A549 (cell line): ENCODE results near the gene SLC32A1. TPM values are rescaled to one million over a fixed set of nuclear protein-coding genes. Genes with fewer than 3 reads are reported as not detected.

Experiments
- ATAC-seq, 2 experiments: fragments of 200-7000 bp in 1 of 2; fragments of >200 bp in 1 of 2; cut with Nextera tagmentation in 1 of 2; cut with Tn5 transposase in 1 of 2; 3 replicates each; pipeline versions ENCODE4 v1.8.0 to v1.9.1; 2018 to 2020; ENCODE audit warnings: mild to moderate bottlenecking in 1 of 2, moderate library complexity in 1 of 2
- CTCF ChIA-PET: fragments of 300-600 bp; sonication (Branson Sonifier 250); formaldehyde crosslinking; extraction: SDS; loops from one replicate; lab custom pipeline; 2021; ENCODE audit warnings: antibody characterized with exemption, inconsistent platforms; lab: Yijun Ruan, JAX
- POLR2A ChIA-PET: fragments of 350-600 bp; formaldehyde crosslinking; extraction: SDS; loops from one replicate; lab custom pipeline; 2021; ENCODE audit warnings: antibody characterized with exemption, inconsistent platforms; lab: Yijun Ruan, JAX
- DNase-seq, 2 experiments: peaks; one replicate each; pipeline versions ENCODE4 v3.0.0 to v3.0.0-alpha.2; 2011 to 2016; ENCODE audit warnings: low read depth in 1 of 2, low spot score in 1 of 2
- FAIRE-seq: peaks from 2 replicates; lab custom pipeline; 2011; peaks lifted over from hg19 to GRCh38; lab: Jason Lieb, UNC
- H3K27ac ChIP-seq, 2 experiments: fragments of >200 bp; sonication (Bioruptor Twin); formaldehyde crosslinking; 3 replicates each; pipeline ENCODE4 v1.5.1; 2016 to 2017
- H3K4me1 ChIP-seq: fragments of >200 bp; sonication (Bioruptor Twin); formaldehyde crosslinking; 3 replicates; pipeline ENCODE4 v1.6.1; 2016
- H3K4me2 ChIP-seq: fragments of >200 bp; sonication (Bioruptor Twin); formaldehyde crosslinking; 3 replicates; pipeline ENCODE4 v1.6.1; 2016
- H3K4me3 ChIP-seq: fragments of >200 bp; sonication (Bioruptor Twin); formaldehyde crosslinking; 3 replicates; pipeline ENCODE4 v1.5.1; 2016
- H3K9me3 ChIP-seq: fragments of >200 bp; sonication (Bioruptor Twin); formaldehyde crosslinking; 3 replicates; pipeline ENCODE4 v1.6.1; 2016
- CBX2 ChIP-seq: fragments of 200-600 bp; sonication (generic); IDR thresholded peaks from 2 replicates; pipeline ENCODE4 v1.6.1; 2016; ENCODE audit warnings: low read depth, mild to moderate bottlenecking, borderline replicate concordance
- CBX8 ChIP-seq: fragments of 200-600 bp; sonication (generic); IDR thresholded peaks from 2 replicates; pipeline ENCODE4 v1.6.1; 2016
- CEBPB ChIP-seq, 2 experiments: fragments of >200 bp in 1 of 2; sonication (Bioruptor Twin) in 1 of 2; formaldehyde crosslinking in 1 of 2; IDR thresholded peaks; 2 replicates each; pipeline ENCODE4 v1.6.1; 2012 to 2016
- CHD2 ChIP-seq: fragments of 150-350 bp; IDR thresholded peaks from 2 replicates; pipeline ENCODE4 v1.6.1; 2014; ENCODE audit warnings: low read length; ENCODE audit not compliant: partially characterized antibody
- FOSL2 ChIP-seq, 2 experiments: fragments of 450-650 bp in 1 of 2; fragments of >200 bp in 1 of 2; sonication (Bioruptor Twin) in 1 of 2; formaldehyde crosslinking; IDR thresholded peaks; 2 replicates each; pipeline versions ENCODE4 v1.5.0 to v1.6.1; 2016 to 2020; ENCODE audit warnings: mild to moderate bottlenecking in 1 of 2, moderate library complexity in 1 of 2
- HDAC2 ChIP-seq: fragments of 200-600 bp; sonication (generic); IDR thresholded peaks from 2 replicates; pipeline ENCODE4 v1.6.1; 2016
- HEYL ChIP-seq: fragments of 250-450 bp; sonication (Bioruptor Pico); IDR thresholded peaks from 2 replicates; pipeline ENCODE4 v1.8.0; 2021; ENCODE audit warnings: mild to moderate bottlenecking, moderate library complexity
- JUNB ChIP-seq: fragments of >200 bp; sonication (Bioruptor Twin); formaldehyde crosslinking; IDR thresholded peaks from 2 replicates; pipeline ENCODE4 v1.6.1; 2016
- KDM1A ChIP-seq: fragments of 200-600 bp; sonication (generic); IDR thresholded peaks from 2 replicates; pipeline ENCODE4 v1.6.1; 2016; ENCODE audit warnings: low read depth, mild to moderate bottlenecking
- NR3C1 ChIP-seq: fragments of >200 bp; sonication (Bioruptor Twin); formaldehyde crosslinking; IDR thresholded peaks from 3 replicates; pipeline ENCODE4 v1.6.1; 2017
- RAD21 ChIP-seq, 2 experiments: fragments of >200 bp in 1 of 2; sonication (Bioruptor Twin) in 1 of 2; formaldehyde crosslinking in 1 of 2; IDR thresholded peaks in 1 of 2; conservative IDR thresholded peaks in 1 of 2; 2 replicates in 1 of 2; 3 replicates in 1 of 2; pipeline ENCODE4 v1.6.1; 2012 to 2018; ENCODE audit warnings: inconsistent platforms in 1 of 2
- RCOR1 ChIP-seq: fragments of 150-350 bp; IDR thresholded peaks from 2 replicates; pipeline ENCODE4 v1.6.1; 2014; ENCODE audit warnings: antibody characterized with exemption, low read length, low read depth
- RNF2 ChIP-seq: fragments of 200-600 bp; sonication (generic); IDR thresholded peaks from 2 replicates; pipeline ENCODE4 v1.6.1; 2016; ENCODE audit warnings: low read depth, mild to moderate bottlenecking, antibody characterized with exemption, moderate library complexity, borderline replicate concordance
- ZNF302 ChIP-seq: fragments of 250-450 bp; sonication (Bioruptor Pico); IDR thresholded peaks from 2 replicates; pipeline ENCODE4 v1.9.0; 2021; ENCODE audit warnings: inconsistent platforms, mild to moderate bottlenecking, moderate library complexity
- ZSCAN20 ChIP-seq: fragments of 250-450 bp; sonication (Bioruptor Pico); IDR thresholded peaks from 2 replicates; pipeline ENCODE4 v1.8.0; 2022; ENCODE audit warnings: mild to moderate bottlenecking, moderate library complexity
- WGBS: methylation state at CpG from one replicate; pipeline ENCODE4 v1.1.6; 2017; ENCODE audit errors: missing lambda C conversion rate; 5-methylcytosine and 5-hydroxymethylcytosine counted together
- polyA plus RNA-seq, 4 experiments: library from polyadenylated mRNA; depleted of rRNA in 3 of 4; stranded (reverse); fragments of >200 nt; fragmentation: RNase III in 1 of 4; extraction: RNeasy Plus Mini Kit Qiagen cat#74134 plus additional on column Dnase treatment in 1 of 4; gene quantifications; 2 replicates in 3 of 4; 3 replicates in 1 of 4; pipeline ENCODE4 v1.2.3, GENCODE V29; 2011 to 2017
- TF ChIP-seq, protein P1 (sequence below): fragments of 150-350 bp; IDR thresholded peaks from 2 replicates; pipeline ENCODE4 v1.6.1; 2014; ENCODE audit warnings: low read depth, mild to moderate bottlenecking, low read length
- TF ChIP-seq, protein P2 (sequence below): fragments of 250-450 bp; sonication (Bioruptor Pico); IDR thresholded peaks from 2 replicates; pipeline ENCODE4 v1.5.0; 2021; ENCODE audit warnings: mild to moderate bottlenecking, moderate library complexity, borderline replicate concordance
- TF ChIP-seq, protein P3 (sequence below): IDR thresholded peaks from 2 replicates; pipeline ENCODE4 v1.6.1; 2012
- TF ChIP-seq, protein P4 (sequence below): fragments of >200 bp; sonication (Bioruptor Twin); formaldehyde crosslinking; IDR thresholded peaks from 3 replicates; pipeline ENCODE4 v1.6.1; 2016

Gene SLC32A1
- polyA plus RNA-seq, 2 of the 4 experiments (the other 2 are of a cell fraction) = not detected

DNA sequence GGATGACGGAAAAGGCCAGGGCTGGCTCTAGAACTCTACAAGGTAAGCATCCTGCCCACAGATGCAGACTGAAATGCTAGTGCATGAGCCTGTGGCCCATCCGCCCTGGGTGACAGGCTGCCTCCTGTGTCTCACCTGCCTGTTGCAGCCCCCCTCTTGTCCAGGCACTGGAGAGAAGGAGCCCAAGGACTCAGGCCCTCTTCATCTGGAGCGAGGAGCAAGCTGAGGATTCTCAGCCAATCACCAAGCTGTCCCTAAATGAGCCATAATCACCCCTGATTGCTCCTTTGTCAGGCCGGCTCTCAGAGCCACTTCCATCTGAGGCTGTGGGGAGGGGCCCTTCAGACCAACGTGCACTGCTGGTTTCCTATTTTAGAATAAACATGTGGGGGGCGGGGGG is 10.0 kb upstream of the SLC32A1 start (continued):
- TF ChIP-seq RNF2 (no peak), CHD2 (no peak), HEYL (CRISPR knock-in tag) (no peak)

DNA sequence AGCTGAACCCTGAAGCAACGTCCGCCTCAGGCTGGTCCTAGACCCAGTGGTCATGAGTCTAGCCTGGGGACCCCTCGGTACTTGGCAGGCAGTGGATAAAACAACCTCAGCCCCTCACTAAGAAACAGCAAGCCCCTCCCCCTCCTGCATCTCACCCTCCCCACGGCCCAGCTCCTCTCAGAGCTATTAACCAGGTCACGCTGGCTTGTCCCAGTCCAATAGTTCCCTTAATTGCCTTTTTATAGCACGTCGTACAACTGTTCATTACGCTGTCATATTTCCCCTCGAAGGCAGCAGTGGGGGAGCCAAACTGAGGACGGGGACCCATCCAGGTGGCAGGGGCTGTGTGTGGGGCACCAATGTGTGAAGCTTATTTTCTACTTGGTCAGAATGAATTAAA is 8.6 kb upstream of the SLC32A1 start:
- Histone ChIP-seq H3K9me3 (no peaks in the 10 kb centered on the region), H3K4me1 (no peaks in the 10 kb centered on the region), H3K27ac (no peak overlapping the region), H3K4me2 (no peak overlapping the region), H3K4me3 (no peak overlapping the region)
- CTCF ChIA-PET = interaction anchor here (0.6 to 3.6 kb wide), 5 partner anchors 10 to 162 kb away, joined by 3 to 20 read pairs (median 5); no protein-coding TSS in a partner anchor
- DNase-seq (no peak), ATAC-seq (no peak), FAIRE-seq (no peak)
- WGBS = 38% methylated on average over 10 of the region's 10 CpGs
- POLR2A ChIA-PET = no interaction called here
- TF ChIP-seq RNF2 (no peak), RAD21 (conservative IDR thresholded peaks at IDR 0.05 in 1 of 2, IDR thresholded peaks at IDR 0.05 in 1 of 2) (no peak), KDM1A (no peak), CBX2 (no peak), HDAC2 (no peak)
- TF ChIP-seq, protein P1, sequence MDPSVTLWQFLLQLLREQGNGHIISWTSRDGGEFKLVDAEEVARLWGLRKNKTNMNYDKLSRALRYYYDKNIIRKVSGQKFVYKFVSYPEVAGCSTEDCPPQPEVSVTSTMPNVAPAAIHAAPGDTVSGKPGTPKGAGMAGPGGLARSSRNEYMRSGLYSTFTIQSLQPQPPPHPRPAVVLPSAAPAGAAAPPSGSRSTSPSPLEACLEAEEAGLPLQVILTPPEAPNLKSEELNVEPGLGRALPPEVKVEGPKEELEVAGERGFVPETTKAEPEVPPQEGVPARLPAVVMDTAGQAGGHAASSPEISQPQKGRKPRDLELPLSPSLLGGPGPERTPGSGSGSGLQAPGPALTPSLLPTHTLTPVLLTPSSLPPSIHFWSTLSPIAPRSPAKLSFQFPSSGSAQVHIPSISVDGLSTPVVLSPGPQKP = no peak

DNA sequence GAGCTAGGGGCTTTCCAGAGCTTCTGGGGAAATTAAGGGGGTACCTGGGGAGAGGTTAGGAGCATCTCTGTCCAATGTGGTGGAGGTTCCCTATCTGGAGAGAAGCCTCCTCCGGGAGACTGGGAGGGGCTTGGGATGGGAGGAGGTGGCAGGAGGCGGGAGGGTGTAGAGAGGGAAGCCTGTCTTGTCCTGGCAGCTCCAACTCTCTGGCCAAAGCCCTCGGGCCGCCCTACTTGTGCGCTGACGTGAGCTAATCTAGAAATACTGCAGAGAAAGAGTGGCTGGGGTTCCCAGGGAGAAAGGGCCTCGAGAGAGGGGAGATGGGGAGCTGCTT is 1.6 kb upstream of the SLC32A1 start:
- POLR2A ChIA-PET = no interaction called here
- CTCF ChIA-PET = interaction anchor here (0.9 to 5.8 kb wide), 4 partner anchors 9 to 75 kb away, joined by 3 to 55 read pairs (median 9); no protein-coding TSS in a partner anchor

More for the DNA sequence above, 1.6 kb upstream of the SLC32A1 start:
- DNase-seq (no peak), FAIRE-seq (no peak), ATAC-seq (no peak)
- 8% methylated on average over 7 of the region's 7 CpGs for WGBS
- Histone ChIP-seq H3K27ac (no peak overlapping the region), H3K4me1 (peaks cover 17% of the 10 kb centered on the region), H3K4me3 (no peak overlapping the region), H3K9me3 (no peaks in the 10 kb centered on the region), H3K4me2 (no peak overlapping the region; the same call in 2 of the 3 replicates)
- TF ChIP-seq HDAC2 (no peak), CBX8 (no peak), ZSCAN20 (CRISPR knock-in tag) (no peak), FOSL2 (IDR thresholded peaks at IDR 0.05) (no peak), FOSL2 (CRISPR knock-in tag; IDR thresholded peaks at IDR 0.05) (no peak), KDM1A (no peak), JUNB (no peak), CEBPB (IDR thresholded peaks at IDR 0.05) (no peak), ZNF302 (CRISPR knock-in tag) (no peak), RCOR1 (no peak), NR3C1 (no peak)
- TF ChIP-seq, protein P2, sequence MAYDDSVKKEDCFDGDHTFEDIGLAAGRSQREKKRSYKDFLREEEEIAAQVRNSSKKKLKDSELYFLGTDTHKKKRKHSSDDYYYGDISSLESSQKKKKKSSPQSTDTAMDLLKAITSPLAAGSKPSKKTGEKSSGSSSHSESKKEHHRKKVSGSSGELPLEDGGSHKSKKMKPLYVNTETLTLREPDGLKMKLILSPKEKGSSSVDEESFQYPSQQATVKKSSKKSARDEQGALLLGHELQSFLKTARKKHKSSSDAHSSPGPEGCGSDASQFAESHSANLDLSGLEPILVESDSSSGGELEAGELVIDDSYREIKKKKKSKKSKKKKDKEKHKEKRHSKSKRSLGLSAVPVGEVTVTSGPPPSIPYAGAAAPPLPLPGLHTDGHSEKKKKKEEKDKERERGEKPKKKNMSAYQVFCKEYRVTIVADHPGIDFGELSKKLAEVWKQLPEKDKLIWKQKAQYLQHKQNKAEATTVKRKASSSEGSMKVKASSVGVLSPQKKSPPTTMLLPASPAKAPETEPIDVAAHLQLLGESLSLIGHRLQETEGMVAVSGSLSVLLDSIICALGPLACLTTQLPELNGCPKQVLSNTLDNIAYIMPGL = no peak
- TF ChIP-seq, protein P3, sequence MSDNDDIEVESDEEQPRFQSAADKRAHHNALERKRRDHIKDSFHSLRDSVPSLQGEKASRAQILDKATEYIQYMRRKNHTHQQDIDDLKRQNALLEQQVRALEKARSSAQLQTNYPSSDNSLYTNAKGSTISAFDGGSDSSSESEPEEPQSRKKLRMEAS = no peak
- TF ChIP-seq, protein P4, sequence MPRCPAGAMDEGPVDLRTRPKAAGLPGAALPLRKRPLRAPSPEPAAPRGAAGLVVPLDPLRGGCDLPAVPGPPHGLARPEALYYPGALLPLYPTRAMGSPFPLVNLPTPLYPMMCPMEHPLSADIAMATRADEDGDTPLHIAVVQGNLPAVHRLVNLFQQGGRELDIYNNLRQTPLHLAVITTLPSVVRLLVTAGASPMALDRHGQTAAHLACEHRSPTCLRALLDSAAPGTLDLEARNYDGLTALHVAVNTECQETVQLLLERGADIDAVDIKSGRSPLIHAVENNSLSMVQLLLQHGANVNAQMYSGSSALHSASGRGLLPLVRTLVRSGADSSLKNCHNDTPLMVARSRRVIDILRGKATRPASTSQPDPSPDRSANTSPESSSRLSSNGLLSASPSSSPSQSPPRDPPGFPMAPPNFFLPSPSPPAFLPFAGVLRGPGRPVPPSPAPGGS = no peak
